ENCODE measurements around the gene GLB1L. TPM values are rescaled to one million over a fixed set of nuclear protein-coding genes. Genes with fewer than 3 reads are reported as not detected.
"Not testable (repeated sequence)": the region's sequence is repeated elsewhere in the genome, so short reads cannot be mapped to it uniquely, and the experiment has no call there.

The GLB1L gene
- total RNA-seq, 1 donor from 2014 or later: 7.2 TPM

DNA sequence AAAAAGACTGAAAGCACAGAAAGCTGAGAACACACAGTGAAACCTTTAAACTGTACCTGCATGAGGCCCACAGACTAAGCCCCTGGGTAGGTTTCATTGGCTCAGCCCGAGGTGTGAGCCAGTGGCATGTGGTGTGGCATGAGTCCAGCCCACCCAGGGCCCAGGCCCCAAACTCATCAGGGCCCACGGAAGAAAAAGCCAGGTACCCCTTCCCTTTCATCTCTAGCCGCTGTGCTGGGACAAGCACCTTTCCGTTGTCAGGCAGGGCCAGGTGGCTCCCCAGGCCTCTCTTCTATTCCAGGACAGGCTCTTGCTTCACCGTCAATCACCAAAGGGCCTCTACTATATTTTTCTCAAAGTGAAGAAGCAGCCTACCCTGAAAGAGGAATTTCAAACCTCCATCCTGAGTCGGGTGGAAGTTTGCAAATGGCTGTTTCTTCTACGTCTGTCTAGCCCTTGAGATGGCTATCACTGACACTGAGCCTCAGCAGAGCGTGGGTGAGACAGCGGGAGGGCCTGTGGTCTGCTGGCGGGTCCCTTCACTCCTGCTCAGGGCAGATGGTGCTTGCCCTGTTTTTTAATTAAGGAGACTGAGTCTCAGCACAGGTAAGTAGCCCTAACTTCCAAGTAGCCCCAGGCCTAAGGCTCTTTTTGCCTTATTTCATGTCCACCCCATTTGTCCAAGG, 42.5 kb upstream of the GLB1L start:
- Histone ChIP-seq H4K20me1 (ENCODE audit: low read depth) (no peaks in the 10 kb centered on the region), H3K79me2 (ENCODE audit: low read depth) (no peaks in the 10 kb centered on the region), H3K27me3 (no peaks in the 10 kb centered on the region), H3F3A (ENCODE audit: low read depth) (no peaks in the 10 kb centered on the region), H3K9me3 (ENCODE audit: low read depth) (no peaks in the 10 kb centered on the region), H3K4me2 (no peak overlapping the region), H2AFZ (replicated peaks) (no peak overlapping the region), H3K9ac (no peak overlapping the region), H3K36me3 (no peaks in the 10 kb centered on the region), H3K4me3 (no peak overlapping the region), H3K4me1 (peaks cover 5% of the 10 kb centered on the region), H3K27ac (no peak overlapping the region)
- no peak for DNase-seq (ENCODE audit: low spot score)
- TF ChIP-seq EZH2 (IDR thresholded peaks at IDR 0.05): no peak
- TF ChIP-seq EZH2phosphoT487 (IDR thresholded peaks at IDR 0.05): no peak
- TF ChIP-seq, protein P1, sequence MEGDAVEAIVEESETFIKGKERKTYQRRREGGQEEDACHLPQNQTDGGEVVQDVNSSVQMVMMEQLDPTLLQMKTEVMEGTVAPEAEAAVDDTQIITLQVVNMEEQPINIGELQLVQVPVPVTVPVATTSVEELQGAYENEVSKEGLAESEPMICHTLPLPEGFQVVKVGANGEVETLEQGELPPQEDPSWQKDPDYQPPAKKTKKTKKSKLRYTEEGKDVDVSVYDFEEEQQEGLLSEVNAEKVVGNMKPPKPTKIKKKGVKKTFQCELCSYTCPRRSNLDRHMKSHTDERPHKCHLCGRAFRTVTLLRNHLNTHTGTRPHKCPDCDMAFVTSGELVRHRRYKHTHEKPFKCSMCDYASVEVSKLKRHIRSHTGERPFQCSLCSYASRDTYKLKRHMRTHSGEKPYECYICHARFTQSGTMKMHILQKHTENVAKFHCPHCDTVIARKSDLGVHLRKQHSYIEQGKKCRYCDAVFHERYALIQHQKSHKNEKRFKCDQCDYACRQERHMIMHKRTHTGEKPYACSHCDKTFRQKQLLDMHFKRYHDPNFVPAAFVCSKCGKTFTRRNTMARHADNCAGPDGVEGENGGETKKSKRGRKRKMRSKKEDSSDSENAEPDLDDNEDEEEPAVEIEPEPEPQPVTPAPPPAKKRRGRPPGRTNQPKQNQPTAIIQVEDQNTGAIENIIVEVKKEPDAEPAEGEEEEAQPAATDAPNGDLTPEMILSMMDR (IDR thresholded peaks at IDR 0.05): no peak
- peak overlapping the region; percentile 46 for H3K4me3 Mint-ChIP-seq
- H3K27ac Mint-ChIP-seq: no peak overlapping the region
- no peaks in the 10 kb centered on the region for H3K9me3 Mint-ChIP-seq
- H3K27me3 Mint-ChIP-seq (ENCODE audit: insufficient read depth, low read depth): peaks cover 9% of the 10 kb centered on the region
- H3K36me3 Mint-ChIP-seq: peaks cover 4% of the 10 kb centered on the region
- H3K4me1 Mint-ChIP-seq: peaks cover 4% of the 10 kb centered on the region

DNA sequence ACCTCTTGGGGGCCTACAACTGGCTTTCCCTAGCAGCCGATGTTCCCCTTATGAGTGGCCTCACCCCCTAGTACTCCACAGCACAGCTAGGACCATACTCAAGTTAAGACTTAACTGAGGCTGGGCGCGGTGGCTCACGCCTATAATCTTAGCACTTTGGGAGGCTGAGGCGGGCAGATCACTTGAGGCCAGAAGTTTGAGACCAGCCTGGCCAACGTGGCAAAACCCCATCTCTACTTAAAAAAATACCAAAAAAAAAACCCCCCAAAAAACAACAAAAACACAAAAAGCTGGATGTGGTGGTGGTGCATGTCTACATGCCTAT, 41.8 kb upstream of the GLB1L start:
- H3K4me3 ChIP-seq; H3K27ac Mint-ChIP-seq; H3K9me3 Mint-ChIP-seq; DNase-seq (ENCODE audit: low spot score); H3K27me3 Mint-ChIP-seq (ENCODE audit: insufficient read depth, low read depth); H3K4me1 ChIP-seq; H3K79me2 ChIP-seq (ENCODE audit: low read depth); H4K20me1 ChIP-seq (ENCODE audit: low read depth); H3K27ac ChIP-seq; H3K4me1 Mint-ChIP-seq; H3K9me3 ChIP-seq (ENCODE audit: low read depth); H3F3A ChIP-seq (ENCODE audit: low read depth); H3K36me3 Mint-ChIP-seq; H3K27me3 ChIP-seq; H3K36me3 ChIP-seq; H3K9ac ChIP-seq; H2AFZ ChIP-seq (replicated peaks); H3K4me2 ChIP-seq: not testable (repeated sequence)
- H3K4me3 Mint-ChIP-seq: peak overlapping the region; percentile 46

DNA sequence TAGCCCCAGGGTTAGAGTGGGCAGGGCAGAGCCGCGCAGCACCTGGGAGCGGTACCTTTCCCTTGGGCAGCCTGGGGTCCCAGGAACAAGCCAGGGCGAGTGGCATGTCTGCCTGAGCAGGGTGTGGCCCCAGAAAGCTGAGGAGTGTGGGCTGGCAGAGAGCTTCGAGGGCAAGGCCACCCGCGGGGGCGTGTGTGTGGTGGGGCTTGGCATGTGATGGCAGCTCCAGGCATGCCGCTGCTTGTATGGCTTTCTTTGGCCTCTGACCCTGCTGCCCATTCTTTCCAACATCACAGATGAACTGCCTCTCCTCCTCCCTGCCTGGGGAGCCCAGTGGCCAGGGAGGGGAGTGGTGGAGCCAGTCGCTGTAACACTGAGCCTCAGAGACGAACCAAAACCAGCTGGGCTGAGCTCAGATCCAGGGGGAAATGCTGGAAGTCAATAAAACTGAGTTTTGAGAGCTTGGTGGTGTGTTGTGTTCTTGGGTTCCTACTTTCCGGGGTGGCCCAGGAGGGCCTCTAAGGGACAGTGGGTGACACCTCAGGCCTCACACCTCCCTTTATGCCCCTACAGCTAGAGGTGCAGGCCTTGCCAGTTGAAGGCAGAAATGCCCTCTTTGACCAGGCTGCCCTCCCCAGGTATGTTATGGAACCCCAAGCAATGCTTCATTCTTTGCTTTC, 41.3 kb upstream of the GLB1L start:
- no peak overlapping the region for H3K4me3 ChIP-seq
- Mint-ChIP-seq H3K27me3 (ENCODE audit: insufficient read depth, low read depth) (peaks cover 9% of the 10 kb centered on the region), H3K4me1 (peaks cover 4% of the 10 kb centered on the region), H3K27ac (no peak overlapping the region), H3K36me3 (peaks cover 7% of the 10 kb centered on the region), H3K4me3 (peak overlapping the region; percentile 22), H3K9me3 (no peaks in the 10 kb centered on the region)
- no peaks in the 10 kb centered on the region for H4K20me1 ChIP-seq (ENCODE audit: low read depth)
- no peaks in the 10 kb centered on the region for H3F3A ChIP-seq (ENCODE audit: low read depth)
- TF ChIP-seq, protein P1 (IDR thresholded peaks at IDR 0.05): no peak
- no peak for TF ChIP-seq EZH2 (IDR thresholded peaks at IDR 0.05)
- no peak for TF ChIP-seq EZH2phosphoT487 (IDR thresholded peaks at IDR 0.05)
- no peaks in the 10 kb centered on the region for H3K79me2 ChIP-seq (ENCODE audit: low read depth)
- H3K4me2 ChIP-seq: no peak overlapping the region
- no peak overlapping the region for H3K27ac ChIP-seq
- H3K27me3 ChIP-seq: no peaks in the 10 kb centered on the region
- no peaks in the 10 kb centered on the region for H3K36me3 ChIP-seq
- no peak for DNase-seq (ENCODE audit: low spot score)
- no peaks in the 10 kb centered on the region for H3K9me3 ChIP-seq (ENCODE audit: low read depth)
- no peak overlapping the region for H2AFZ ChIP-seq (replicated peaks)
- H3K9ac ChIP-seq: no peak overlapping the region
- H3K4me1 ChIP-seq: peaks cover 5% of the 10 kb centered on the region

DNA sequence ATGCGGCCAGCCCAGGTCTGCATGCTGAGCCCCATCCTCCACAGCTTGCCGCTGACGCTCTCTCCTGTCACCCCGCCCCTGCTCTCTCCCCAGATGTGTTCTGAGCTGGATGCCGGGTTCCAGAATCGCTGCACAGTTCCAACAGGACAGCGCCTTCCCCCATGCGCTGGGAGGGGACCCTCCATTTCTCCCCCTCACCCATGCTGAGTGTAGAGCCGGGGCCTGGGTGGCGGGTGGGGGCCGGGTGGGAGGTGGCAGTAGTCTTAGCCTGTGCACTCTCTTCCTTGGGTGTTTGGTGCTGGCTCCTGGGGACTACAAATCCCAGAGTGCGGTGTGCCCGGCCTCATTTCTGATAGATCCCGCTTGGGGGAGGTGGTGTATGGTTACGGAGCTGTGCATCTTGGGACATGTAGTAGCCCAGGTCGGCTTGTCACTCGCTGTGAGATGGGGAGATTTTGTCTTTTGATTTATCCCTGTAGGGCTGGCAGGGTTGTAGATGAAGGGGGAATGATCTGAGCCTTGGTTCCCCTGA, 40.7 kb upstream of the GLB1L start:
- Mint-ChIP-seq H3K4me3 (peak overlapping the region; percentile 22), H3K36me3 (peaks cover 7% of the 10 kb centered on the region), H3K27me3 (ENCODE audit: insufficient read depth, low read depth) (peaks cover 9% of the 10 kb centered on the region), H3K27ac (peak overlapping the region; percentile 18), H3K4me1 (peaks cover 11% of the 10 kb centered on the region), H3K9me3 (no peaks in the 10 kb centered on the region)
- TF ChIP-seq, protein P1 (IDR thresholded peaks at IDR 0.05): no peak
- TF ChIP-seq EZH2 (IDR thresholded peaks at IDR 0.05): no peak
- no peak for TF ChIP-seq EZH2phosphoT487 (IDR thresholded peaks at IDR 0.05)
- Histone ChIP-seq H3K79me2 (ENCODE audit: low read depth) (no peaks in the 10 kb centered on the region), H3K36me3 (no peaks in the 10 kb centered on the region), H3K27ac (no peak overlapping the region), H4K20me1 (ENCODE audit: low read depth) (no peaks in the 10 kb centered on the region), H3K9ac (no peak overlapping the region), H3K4me3 (no peak overlapping the region), H3K4me2 (no peak overlapping the region), H2AFZ (replicated peaks) (no peak overlapping the region), H3K9me3 (ENCODE audit: low read depth) (no peaks in the 10 kb centered on the region), H3K27me3 (no peaks in the 10 kb centered on the region), H3F3A (ENCODE audit: low read depth) (no peaks in the 10 kb centered on the region), H3K4me1 (peaks cover 5% of the 10 kb centered on the region)
- peak; percentile 84 for DNase-seq (ENCODE audit: low spot score)
